Lower leg skin (tissue), 3 donors: Measurements from ENCODE around the gene AP2S1.
"Not testable (repeated sequence)": the region's sequence is repeated elsewhere in the genome, so short reads cannot be mapped to it uniquely, and the experiment has no call there.

ENCODE experiments used
- POLR2A ChIP-seq, 2 donors: fragments of 450-650 bp; IDR thresholded peaks; one replicate each; pipeline ENCODE4 v1.6.1; 2016 to 2017; ENCODE audit warnings: antibody characterized with exemption in 2 of 2, mild to moderate bottlenecking in 1 of 2, moderate library complexity in 1 of 2
- TF ChIP-seq, protein P1 (sequence below), 3 donors: fragments of 450-650 bp; IDR thresholded peaks; one replicate each; pipeline ENCODE4 v1.5.1; 2016; ENCODE audit warnings: antibody characterized with exemption in 3 of 3, mild to moderate bottlenecking in 3 of 3, moderate library complexity in 2 of 3

GRCh38 chr19:46822410-46822787 is 28.2 kb downstream of the AP2S1 start:
- TF ChIP-seq, protein P1, sequence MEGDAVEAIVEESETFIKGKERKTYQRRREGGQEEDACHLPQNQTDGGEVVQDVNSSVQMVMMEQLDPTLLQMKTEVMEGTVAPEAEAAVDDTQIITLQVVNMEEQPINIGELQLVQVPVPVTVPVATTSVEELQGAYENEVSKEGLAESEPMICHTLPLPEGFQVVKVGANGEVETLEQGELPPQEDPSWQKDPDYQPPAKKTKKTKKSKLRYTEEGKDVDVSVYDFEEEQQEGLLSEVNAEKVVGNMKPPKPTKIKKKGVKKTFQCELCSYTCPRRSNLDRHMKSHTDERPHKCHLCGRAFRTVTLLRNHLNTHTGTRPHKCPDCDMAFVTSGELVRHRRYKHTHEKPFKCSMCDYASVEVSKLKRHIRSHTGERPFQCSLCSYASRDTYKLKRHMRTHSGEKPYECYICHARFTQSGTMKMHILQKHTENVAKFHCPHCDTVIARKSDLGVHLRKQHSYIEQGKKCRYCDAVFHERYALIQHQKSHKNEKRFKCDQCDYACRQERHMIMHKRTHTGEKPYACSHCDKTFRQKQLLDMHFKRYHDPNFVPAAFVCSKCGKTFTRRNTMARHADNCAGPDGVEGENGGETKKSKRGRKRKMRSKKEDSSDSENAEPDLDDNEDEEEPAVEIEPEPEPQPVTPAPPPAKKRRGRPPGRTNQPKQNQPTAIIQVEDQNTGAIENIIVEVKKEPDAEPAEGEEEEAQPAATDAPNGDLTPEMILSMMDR (IDR thresholded peaks at IDR 0.05), result not testable (repeated sequence)
- not testable (repeated sequence) for TF ChIP-seq POLR2A (IDR thresholded peaks at IDR 0.05)
